Progenitor cell of endocrine pancreas (in vitro differentiated cells): ENCODE results near the gene VSTM2B. TPM values are rescaled to one million over a fixed set of nuclear protein-coding genes. Genes with fewer than 3 reads are reported as not detected.

Source experiments
- DNase-seq: peaks from one replicate; pipeline ENCODE4 v3.0.0; 2021; ENCODE audit warnings: low spot score; ENCODE audit not compliant: unreplicated experiment
- H3K27ac Mint-ChIP-seq: 2 replicates; pipeline ENCODE4 v1.8.0; 2021; ENCODE audit warnings: mild to moderate bottlenecking, moderate library complexity, mixed read lengths
- H3K27me3 Mint-ChIP-seq: 2 replicates; pipeline ENCODE4 v1.8.0; 2021; ENCODE audit warnings: mixed read lengths
- H3K36me3 Mint-ChIP-seq: 2 replicates; pipeline ENCODE4 v1.8.0; 2022; ENCODE audit warnings: mixed read lengths; ENCODE audit not compliant: insufficient read depth
- H3K4me1 Mint-ChIP-seq: 2 replicates; pipeline ENCODE4 v1.8.0; 2021; ENCODE audit warnings: low read depth, mixed read lengths
- H3K4me3 Mint-ChIP-seq: 2 replicates; pipeline ENCODE4 v1.8.0; 2021; ENCODE audit warnings: low read depth, mild to moderate bottlenecking, moderate library complexity, mixed read lengths
- H3K9me3 Mint-ChIP-seq: 2 replicates; pipeline ENCODE4 v1.8.0; 2021; ENCODE audit warnings: low read depth, mixed read lengths
- total RNA-seq: library from RNA; stranded (reverse); gene quantifications from 2 replicates; pipeline ENCODE4 v1.2.1, GENCODE V29; 2021
- TF ChIP-seq, protein P1 (sequence below): fragments of 200-600 bp; sonication (generic); IDR thresholded peaks from one replicate; pipeline ENCODE4 v1.5.0; 2021; ENCODE audit warnings: antibody characterized with exemption, mild to moderate bottlenecking; ENCODE audit not compliant: unreplicated experiment

The VSTM2B gene
- total RNA-seq, 1 donor from 2014 or later, result not detected

GRCh38 chr19:29531458-29532025, 5.7 kb downstream of the VSTM2B start:
- Mint-ChIP-seq H3K27ac (no peak overlapping the region), H3K36me3 (no peaks in the 10 kb centered on the region), H3K4me3 (no peak overlapping the region), H3K4me1 (peaks cover 13% of the 10 kb centered on the region), H3K9me3 (no peaks in the 10 kb centered on the region), H3K27me3 (peaks cover 82% of the 10 kb centered on the region)
- DNase-seq, result no peak
- TF ChIP-seq, protein P1, sequence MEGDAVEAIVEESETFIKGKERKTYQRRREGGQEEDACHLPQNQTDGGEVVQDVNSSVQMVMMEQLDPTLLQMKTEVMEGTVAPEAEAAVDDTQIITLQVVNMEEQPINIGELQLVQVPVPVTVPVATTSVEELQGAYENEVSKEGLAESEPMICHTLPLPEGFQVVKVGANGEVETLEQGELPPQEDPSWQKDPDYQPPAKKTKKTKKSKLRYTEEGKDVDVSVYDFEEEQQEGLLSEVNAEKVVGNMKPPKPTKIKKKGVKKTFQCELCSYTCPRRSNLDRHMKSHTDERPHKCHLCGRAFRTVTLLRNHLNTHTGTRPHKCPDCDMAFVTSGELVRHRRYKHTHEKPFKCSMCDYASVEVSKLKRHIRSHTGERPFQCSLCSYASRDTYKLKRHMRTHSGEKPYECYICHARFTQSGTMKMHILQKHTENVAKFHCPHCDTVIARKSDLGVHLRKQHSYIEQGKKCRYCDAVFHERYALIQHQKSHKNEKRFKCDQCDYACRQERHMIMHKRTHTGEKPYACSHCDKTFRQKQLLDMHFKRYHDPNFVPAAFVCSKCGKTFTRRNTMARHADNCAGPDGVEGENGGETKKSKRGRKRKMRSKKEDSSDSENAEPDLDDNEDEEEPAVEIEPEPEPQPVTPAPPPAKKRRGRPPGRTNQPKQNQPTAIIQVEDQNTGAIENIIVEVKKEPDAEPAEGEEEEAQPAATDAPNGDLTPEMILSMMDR, result no peak

DNA sequence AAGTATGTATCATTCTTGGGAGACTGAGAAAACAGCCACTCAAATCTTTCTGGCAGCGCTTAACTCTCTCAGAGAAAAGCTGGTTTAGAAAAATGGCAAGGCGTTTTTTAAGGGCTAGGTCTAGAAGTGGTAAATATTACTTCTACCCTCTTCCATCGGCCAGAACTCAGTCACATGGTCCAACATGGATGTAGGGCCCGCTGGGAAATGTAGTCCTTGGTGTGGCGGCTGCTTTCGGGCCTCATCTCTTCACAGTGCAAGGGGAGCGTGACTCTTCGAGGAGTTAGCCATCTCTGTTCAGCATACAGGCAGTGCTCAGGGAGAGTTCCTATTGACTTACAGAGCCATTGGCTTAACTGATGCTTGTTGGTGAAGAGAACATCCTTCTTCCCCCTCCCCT, 6.3 kb downstream of the VSTM2B start:
- no peaks in the 10 kb centered on the region for H3K36me3 Mint-ChIP-seq
- H3K9me3 Mint-ChIP-seq, result no peaks in the 10 kb centered on the region
- H3K27me3 Mint-ChIP-seq, result peaks cover 83% of the 10 kb centered on the region
- TF ChIP-seq, protein P1, result no peak
- H3K27ac Mint-ChIP-seq, result no peak overlapping the region
- no peak overlapping the region for H3K4me3 Mint-ChIP-seq
- H3K4me1 Mint-ChIP-seq, result peaks cover 13% of the 10 kb centered on the region
- DNase-seq, result no peak

DNA sequence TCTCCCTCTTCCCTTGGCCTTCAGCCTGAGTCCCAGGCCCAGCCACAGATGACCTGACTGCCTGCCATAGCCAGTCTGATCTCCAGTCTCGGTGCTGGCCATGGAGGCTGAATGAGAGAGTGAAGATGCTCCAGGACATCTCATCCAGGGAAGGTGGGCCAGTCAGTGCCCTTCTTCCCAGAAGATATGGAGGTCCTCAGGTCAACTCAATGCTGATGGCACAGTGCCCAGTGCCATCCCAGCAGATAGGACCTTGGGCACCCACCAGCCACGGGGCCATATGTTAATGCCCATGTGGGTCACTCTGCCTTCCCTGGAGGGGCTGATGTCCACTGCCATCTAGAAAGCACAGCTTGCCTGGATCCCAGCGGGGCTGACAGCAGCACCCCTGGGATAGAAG, 7.2 kb downstream of the VSTM2B start:
- no peak for DNase-seq
- no peaks in the 10 kb centered on the region for H3K36me3 Mint-ChIP-seq
- H3K27me3 Mint-ChIP-seq, result peaks cover 82% of the 10 kb centered on the region
- no peaks in the 10 kb centered on the region for H3K9me3 Mint-ChIP-seq
- TF ChIP-seq, protein P1, result no peak
- H3K4me3 Mint-ChIP-seq, result no peak overlapping the region
- H3K4me1 Mint-ChIP-seq, result peaks cover 9% of the 10 kb centered on the region
- no peak overlapping the region for H3K27ac Mint-ChIP-seq

DNA sequence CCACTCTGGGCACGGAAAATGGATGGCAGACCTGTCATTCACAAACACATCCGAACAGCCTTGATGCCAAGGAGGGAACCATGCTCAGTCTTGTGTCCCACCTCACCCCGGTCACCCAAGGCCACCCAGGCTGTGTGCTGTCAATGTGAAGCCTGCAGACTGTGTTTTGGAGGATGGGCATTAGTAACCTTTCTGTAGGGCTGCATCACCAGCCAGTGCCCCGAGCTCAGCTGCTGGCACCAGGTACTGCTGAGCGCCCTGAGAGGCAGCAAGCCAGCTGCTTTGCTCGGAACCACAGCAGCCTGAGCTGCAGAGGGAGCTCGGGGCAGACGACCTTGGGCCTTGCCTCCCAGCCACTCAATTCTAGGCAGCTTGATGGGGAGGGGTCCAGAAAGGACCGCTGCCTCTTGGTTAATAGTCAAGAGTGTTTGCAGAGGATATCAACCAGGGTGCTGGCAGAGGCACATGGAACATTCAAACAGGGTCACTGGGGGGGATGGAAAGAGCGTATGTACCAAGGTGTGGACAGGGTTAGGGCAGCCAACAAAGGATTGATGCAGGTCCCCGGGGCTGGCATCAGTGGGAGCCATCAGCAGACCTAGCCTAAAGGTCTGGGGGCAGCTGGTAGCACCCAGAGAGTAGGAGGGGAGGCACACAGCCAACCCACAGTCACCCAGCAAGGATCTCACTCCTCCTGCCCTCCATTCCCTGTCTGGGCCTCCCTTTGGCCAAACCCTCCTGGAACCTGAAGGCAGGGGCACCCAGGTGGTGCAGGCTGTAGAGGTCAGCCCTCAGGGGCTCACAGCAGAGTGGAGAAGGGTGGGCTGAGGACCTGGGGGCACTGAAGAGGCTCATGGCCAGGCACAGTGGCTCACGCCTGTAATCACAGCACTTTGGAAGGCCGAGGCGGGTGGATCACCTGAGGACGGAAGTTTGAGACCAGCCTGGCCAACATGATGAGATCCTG, 8.1 kb downstream of the VSTM2B start:
- TF ChIP-seq, protein P1, result no peak
- no peak for DNase-seq
- Mint-ChIP-seq H3K36me3 (no peaks in the 10 kb centered on the region), H3K9me3 (no peaks in the 10 kb centered on the region), H3K27me3 (peaks cover 82% of the 10 kb centered on the region), H3K4me3 (no peak overlapping the region), H3K4me1 (peaks cover 7% of the 10 kb centered on the region), H3K27ac (no peak overlapping the region)

- Mint-ChIP-seq H3K36me3 (no peaks in the 10 kb centered on the region), H3K9me3 (no peaks in the 10 kb centered on the region), H3K27ac (no peak overlapping the region), H3K4me3 (no peak overlapping the region), H3K27me3 (peaks cover 78% of the 10 kb centered on the region), H3K4me1 (peaks cover 2% of the 10 kb centered on the region)
- TF ChIP-seq, protein P1, result no peak
- DNase-seq, result no peak
Observed at GRCh38 chr19:29535214-29535831, 9.5 kb downstream of the VSTM2B start.
